CD14-positive monocyte (primary cell): ENCODE results near the gene NOTCH1. TPM values are rescaled to one million over a fixed set of nuclear protein-coding genes. Genes with fewer than 3 reads are reported as not detected.

Experiments
- DNase-seq, 3 donors: peaks; one replicate each; pipeline ENCODE4 v3.0.0-alpha.2; 2011 to 2022
- H2AFZ ChIP-seq: 2 replicates; pipeline ENCODE4 v1.6.0; 2012; ENCODE audit warnings: mild to moderate bottlenecking, low read depth, low read length, inconsistent platforms; ENCODE audit not compliant: insufficient read depth, poor library complexity, severe bottlenecking
- H3K27ac ChIP-seq, 2 donors: 1 replicate in 1 of 2; 2 replicates in 1 of 2; pipeline ENCODE4 v1.5.1; 2012 to 2013; ENCODE audit warnings: low read length in 2 of 2, control low read depth in 1 of 2, inconsistent platforms in 1 of 2, low read depth in 1 of 2, mild to moderate bottlenecking in 1 of 2
- H3K27me3 ChIP-seq, 2 donors: one replicate each; pipeline versions ENCODE4 v1.6.0 to v1.6.1; 2011 to 2013; ENCODE audit warnings: low read length in 2 of 2; ENCODE audit not compliant: control insufficient read depth in 2 of 2, insufficient read depth in 2 of 2
- H3K36me3 ChIP-seq, 2 donors: replicated peaks in 1 of 2; 1 replicate in 1 of 2; 2 replicates in 1 of 2; pipeline versions ENCODE4 v1.5.1 to v1.6.1; 2012 to 2013; ENCODE audit warnings: low read length in 2 of 2, control low read depth in 1 of 2, inconsistent platforms in 1 of 2, mild to moderate bottlenecking in 1 of 2; ENCODE audit not compliant: insufficient read depth in 2 of 2, control insufficient read depth in 1 of 2
- H3K4me1 ChIP-seq, 2 donors: 1 replicate in 1 of 2; 2 replicates in 1 of 2; pipeline versions ENCODE4 v1.5.1 to v1.6.1; 2012 to 2013; ENCODE audit warnings: low read length in 2 of 2, control low read depth in 1 of 2, inconsistent platforms in 1 of 2, mild to moderate bottlenecking in 1 of 2, moderate library complexity in 1 of 2; ENCODE audit not compliant: insufficient read depth in 2 of 2, control insufficient read depth in 1 of 2
- H3K4me2 ChIP-seq: replicated peaks from 2 replicates; pipeline ENCODE3; 2012; ENCODE audit warnings: low read length, moderate library complexity, mild to moderate bottlenecking; ENCODE audit not compliant: poor library complexity, severe bottlenecking; ENCODE audit errors: extremely low read depth
- H3K4me3 ChIP-seq, 3 experiments: fragments of 200-600 bp in 1 of 3; sonication (generic) in 1 of 3; replicated peaks in 1 of 3; 1 replicate in 2 of 3; 2 replicates in 1 of 3; pipeline ENCODE4 v1.5.1; 2011 to 2013; ENCODE audit warnings: low read length in 3 of 3, mild to moderate bottlenecking in 3 of 3, control low read depth in 2 of 3, low read depth in 2 of 3, inconsistent platforms in 1 of 3, moderate library complexity in 1 of 3
- H3K79me2 ChIP-seq: 2 replicates; pipeline ENCODE4 v1.6.0; 2012; ENCODE audit warnings: mild to moderate bottlenecking, control low read depth, inconsistent platforms, low read length, moderate library complexity; ENCODE audit not compliant: insufficient read depth
- H3K9ac ChIP-seq: 2 replicates; pipeline ENCODE4 v1.6.0; 2017; ENCODE audit warnings: low read length, mild to moderate bottlenecking; ENCODE audit not compliant: insufficient read depth, poor library complexity, severe bottlenecking
- H3K9me3 ChIP-seq, 2 donors: replicated peaks in 1 of 2; 1 replicate in 1 of 2; 2 replicates in 1 of 2; pipeline versions ENCODE4 v1.5.1 to v1.6.1; 2012 to 2013; ENCODE audit warnings: low read length in 2 of 2, control low read depth in 1 of 2; ENCODE audit not compliant: control insufficient read depth in 1 of 2, insufficient read depth in 1 of 2
- H4K20me1 ChIP-seq: 2 replicates; pipeline ENCODE4 v1.6.0; 2012; ENCODE audit warnings: mild to moderate bottlenecking, low read length, control low read depth, moderate library complexity; ENCODE audit not compliant: insufficient read depth
- H3K27ac Mint-ChIP-seq, 7 donors: one replicate each; pipeline ENCODE4 v1.8.0; 2020; ENCODE audit warnings: mild to moderate bottlenecking in 7 of 7, mixed read lengths in 7 of 7, moderate library complexity in 6 of 7, inconsistent platforms in 2 of 7
- H3K27me3 Mint-ChIP-seq, 3 donors: one replicate each; pipeline ENCODE4 v1.8.0; 2021 to 2022; ENCODE audit warnings: low read depth in 3 of 3, mild to moderate bottlenecking in 3 of 3, mixed read lengths in 3 of 3, moderate library complexity in 3 of 3, inconsistent platforms in 1 of 3
- H3K36me3 Mint-ChIP-seq, 2 donors: one replicate each; pipeline ENCODE4 v1.8.0; 2020; ENCODE audit warnings: mixed read lengths in 2 of 2, inconsistent platforms in 1 of 2, mild to moderate bottlenecking in 1 of 2
- H3K4me1 Mint-ChIP-seq: one replicate; pipeline ENCODE4 v1.8.0; 2020; ENCODE audit warnings: mild to moderate bottlenecking, mixed read lengths
- H3K4me3 Mint-ChIP-seq, 2 donors: one replicate each; pipeline ENCODE4 v1.8.0; 2020; ENCODE audit warnings: mild to moderate bottlenecking in 2 of 2, mixed read lengths in 2 of 2, moderate library complexity in 1 of 2
- H3K9me3 Mint-ChIP-seq, 7 donors: one replicate each; pipeline ENCODE4 v1.8.0; 2020 to 2022; ENCODE audit warnings: mixed read lengths in 7 of 7, mild to moderate bottlenecking in 6 of 7, moderate library complexity in 6 of 7, inconsistent platforms in 2 of 7
- CTCF ChIP-seq: fragments of 200-600 bp; IDR thresholded peaks from one replicate; pipeline ENCODE4 v1.8.0; 2022; ENCODE audit warnings: antibody characterized with exemption, mild to moderate bottlenecking
- WGBS: methylation state at CpG from one replicate; pipeline ENCODE4 v1.1.5; 2013; ENCODE audit warnings: missing lambda C conversion rate; ENCODE audit not compliant: insufficient coverage; 5-methylcytosine and 5-hydroxymethylcytosine counted together
- intact Hi-C, 2 donors: fragments of 100-400 bp; cut with micrococcal nuclease; formaldehyde crosslinking; loops; one replicate each; pipeline versions ENCODE4 v1.15.0 to v1.15.1; 2023
- polyA plus RNA-seq, 3 donors: library from polyadenylated mRNA; depleted of rRNA in 1 of 3; unstranded in 2 of 3; stranded (reverse) in 1 of 3; fragments of 300-500 nt in 2 of 3; fragments of >200 nt in 1 of 3; fragmentation: Illumina TruSeq in 2 of 3; gene quantifications; 1 replicate in 2 of 3; 2 replicates in 1 of 3; pipeline ENCODE4 v1.2.3, GENCODE V29; 2012 to 2021

The NOTCH1 gene
- polyA plus RNA-seq, 3 donors = 1.4 to 33.0 (median 2.2) TPM

GRCh38 chr9:136481558-136481957, 64.3 kb downstream of the NOTCH1 start:
- H3K4me2 ChIP-seq = peak overlapping the region; percentile 81
- peaks cover 62% of the 10 kb centered on the region for H3K79me2 ChIP-seq
- H2AFZ ChIP-seq = no peak overlapping the region
- H3K9me3 ChIP-seq = no peaks in the 10 kb centered on the region
- Mint-ChIP-seq H3K36me3 (peaks cover 24 to 37% of the 10 kb centered on the region in 2 donors), H3K4me3 (peak overlapping the region; percentile 84 to 92), H3K4me1 (peaks cover 15% of the 10 kb centered on the region), H3K27me3 (peaks cover 0 to 2% (median 0%) of the 10 kb centered on the region in 3 donors), H3K27ac (peak overlapping the region; percentile 92 to 97 (median 95)), H3K9me3 (no peaks in the 10 kb centered on the region)
- peaks cover 26 to 39% of the 10 kb centered on the region in 2 donors for H3K4me1 ChIP-seq
- TF ChIP-seq CTCF = no peak
- peak overlapping the region in 2 of 3 experiments; percentile 92 to 93 for H3K4me3 ChIP-seq
- no peak for DNase-seq
- H3K27me3 ChIP-seq = no peaks in the 10 kb centered on the region
- peaks cover 21 to 38% of the 10 kb centered on the region in 2 donors for H3K36me3 ChIP-seq
- H3K27ac ChIP-seq = peak overlapping the region in 1 of 2 donors; percentile 98
- H4K20me1 ChIP-seq = peaks cover 71% of the 10 kb centered on the region
- intact Hi-C loops = loop anchor here in 1 of 2 donors (10.0 kb wide), 2 partner anchors 117 to 243 kb away; partner anchors contain the start of gene DNLZ
- no peak overlapping the region for H3K9ac ChIP-seq
- WGBS = no CpG with 5 or more reads among the region's 5 CpGs

DNA sequence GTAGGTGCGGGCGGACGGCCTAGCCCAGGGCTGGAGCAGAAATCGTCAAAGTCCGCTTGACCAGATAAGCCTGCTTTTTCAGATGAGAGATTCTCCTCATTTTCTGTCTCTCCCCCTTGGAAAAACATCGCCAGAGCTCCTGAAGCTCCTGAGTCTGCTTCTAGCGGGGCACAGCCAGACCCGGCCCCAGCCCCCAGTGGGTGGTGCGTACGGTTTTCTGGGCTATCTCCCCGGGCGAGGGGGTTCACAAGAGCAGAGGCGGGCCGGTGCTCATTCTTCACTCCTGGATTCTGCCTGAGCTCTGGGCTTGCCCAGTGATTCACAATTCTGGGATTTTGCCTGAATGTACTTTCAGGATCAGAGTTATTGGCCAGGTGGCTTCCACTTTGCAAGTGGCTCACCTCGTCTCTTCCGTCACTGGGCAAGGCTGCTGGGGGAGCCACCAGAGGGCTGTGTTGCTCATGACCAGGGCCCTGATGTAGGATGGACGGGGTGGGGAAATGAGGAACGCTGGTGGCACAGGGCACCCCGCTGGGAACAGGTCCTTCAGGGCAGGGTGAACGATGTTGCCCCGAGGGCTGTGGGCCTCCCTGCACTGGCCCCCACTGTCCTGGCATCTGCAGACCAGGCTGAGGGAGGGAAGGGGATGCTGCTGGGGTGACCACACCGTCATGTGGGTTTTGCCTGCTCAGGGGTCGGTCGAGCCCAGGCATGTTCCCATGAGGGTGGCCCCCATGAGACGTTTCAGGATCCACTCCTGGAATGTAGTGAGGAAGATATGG, 69.3 kb downstream of the NOTCH1 start:
- Mint-ChIP-seq H3K27ac (peak overlapping the region in 1 of 7 donors; percentile 20), H3K4me1 (peaks cover 4% of the 10 kb centered on the region), H3K9me3 (no peaks in the 10 kb centered on the region), H3K27me3 (peaks cover 0 to 1% (median 0%) of the 10 kb centered on the region in 3 donors), H3K36me3 (peaks cover 67 to 87% of the 10 kb centered on the region in 2 donors), H3K4me3 (no peak overlapping the region)
- no peak for DNase-seq
- peaks cover 100% of the 10 kb centered on the region for H3K79me2 ChIP-seq
- H3K27me3 ChIP-seq = no peaks in the 10 kb centered on the region
- intact Hi-C loops = no loop called here
- no peak for TF ChIP-seq CTCF
- H3K9me3 ChIP-seq = no peaks in the 10 kb centered on the region
- no peak overlapping the region for H3K4me2 ChIP-seq
- 97% methylated on average over 21 of the region's 25 CpGs for WGBS
- peaks cover 98% of the 10 kb centered on the region for H4K20me1 ChIP-seq
- H2AFZ ChIP-seq = no peak overlapping the region
- peaks cover 71 to 88% of the 10 kb centered on the region in 2 donors for H3K36me3 ChIP-seq
- H3K4me1 ChIP-seq = peaks cover 4 to 8% of the 10 kb centered on the region in 2 donors
- no peak overlapping the region for H3K27ac ChIP-seq
- H3K4me3 ChIP-seq = no peak overlapping the region
- H3K9ac ChIP-seq = no peak overlapping the region
